GM19043 (cell line): ENCODE results near the gene SHC1.

Experiments
- ATAC-seq: cut with Tn5 transposase; IDR thresholded peaks from one replicate; pipeline ENCODE4 v1.9.1; 2021; ENCODE audit warnings: low read depth; ENCODE audit not compliant: unreplicated experiment

The SHC1 gene

GRCh38 chr1:154941333-154942013, 29.1 kb downstream of the SHC1 start:
- no peak for ATAC-seq

- ATAC-seq = no peak
These were observed 29.8 kb downstream of the SHC1 start for GRCh38 chr1:154940651-154941194.

GRCh38 chr1:154940213-154940560, 30.4 kb downstream of the SHC1 start:
- ATAC-seq = no peak

- no peak for ATAC-seq
These were observed 31.7 kb downstream of the SHC1 start for GRCh38 chr1:154938604-154939399.

- no peak for ATAC-seq
These were observed 32.6 kb downstream of the SHC1 start for GRCh38 chr1:154937988-154938386.

GRCh38 chr1:154937085-154937987, 33.2 kb downstream of the SHC1 start:
- ATAC-seq = peak; percentile 44

GRCh38 chr1:154936555-154937084, 33.9 kb downstream of the SHC1 start, which contains the start of gene PMVK:
Gene PMVK, minus strand, starts transcription at chr1:154936719. Its CDS starts 34 bp downstream, at chr1:154936685.
- peak; percentile 60 for ATAC-seq

- ATAC-seq = no peak
These were observed 34.6 kb downstream of the SHC1 start for GRCh38 chr1:154935749-154936554.

GRCh38 chr1:154934358-154934948, 36.1 kb downstream of the SHC1 start:
- ATAC-seq = no peak

- ATAC-seq = no peak
These were observed 38.5 kb downstream of the SHC1 start for GRCh38 chr1:154931940-154932487.

GRCh38 chr1:154926201-154926600, 44.3 kb downstream of the SHC1 start:
- no peak for ATAC-seq

- ATAC-seq = no peak
These were observed 45.0 kb downstream of the SHC1 start for GRCh38 chr1:154925335-154926170.

- ATAC-seq = no peak
These were observed 46.9 kb downstream of the SHC1 start for GRCh38 chr1:154923695-154924094.

GRCh38 chr1:154913273-154913672, 57.3 kb downstream of the SHC1 start:
- no peak for ATAC-seq

- ATAC-seq = no peak
These were observed 57.8 kb downstream of the SHC1 start for GRCh38 chr1:154912755-154913154.
